AG09319 (cell line): ENCODE data around the gene ARHGEF4.

Source experiments
- DNase-seq: peaks from one replicate; pipeline ENCODE4 v3.0.0-alpha.2; 2010; ENCODE audit warnings: low read depth; ENCODE audit errors: extremely low read depth
- TF ChIP-seq, protein P1 (sequence below): IDR thresholded peaks from 2 replicates; pipeline ENCODE4 v1.5.1; 2011; ENCODE audit warnings: low read depth, mild to moderate bottlenecking, inconsistent platforms, low read length, moderate library complexity

ARHGEF4 gene

DNA sequence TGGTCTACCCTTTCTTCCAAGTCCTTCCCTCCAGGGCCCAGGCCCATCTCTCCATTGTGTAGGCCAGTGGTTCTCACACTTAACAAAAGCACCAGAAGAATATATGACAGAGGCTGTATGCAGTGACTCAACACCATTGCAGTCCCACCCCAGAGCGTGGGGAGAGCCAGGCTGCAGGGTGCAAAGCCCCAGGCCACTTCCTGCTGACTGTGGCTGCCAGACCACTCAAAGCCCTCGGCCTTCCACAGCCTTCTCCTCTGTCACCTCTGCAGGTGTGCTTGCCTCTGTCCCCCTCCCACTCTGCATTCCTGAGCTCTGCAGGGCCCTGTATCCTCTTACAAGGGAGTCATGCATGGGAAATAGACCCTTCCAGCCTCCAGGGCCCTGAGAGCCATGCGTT lies 40.4 kb upstream of the ARHGEF4 start:
- TF ChIP-seq, protein P1, sequence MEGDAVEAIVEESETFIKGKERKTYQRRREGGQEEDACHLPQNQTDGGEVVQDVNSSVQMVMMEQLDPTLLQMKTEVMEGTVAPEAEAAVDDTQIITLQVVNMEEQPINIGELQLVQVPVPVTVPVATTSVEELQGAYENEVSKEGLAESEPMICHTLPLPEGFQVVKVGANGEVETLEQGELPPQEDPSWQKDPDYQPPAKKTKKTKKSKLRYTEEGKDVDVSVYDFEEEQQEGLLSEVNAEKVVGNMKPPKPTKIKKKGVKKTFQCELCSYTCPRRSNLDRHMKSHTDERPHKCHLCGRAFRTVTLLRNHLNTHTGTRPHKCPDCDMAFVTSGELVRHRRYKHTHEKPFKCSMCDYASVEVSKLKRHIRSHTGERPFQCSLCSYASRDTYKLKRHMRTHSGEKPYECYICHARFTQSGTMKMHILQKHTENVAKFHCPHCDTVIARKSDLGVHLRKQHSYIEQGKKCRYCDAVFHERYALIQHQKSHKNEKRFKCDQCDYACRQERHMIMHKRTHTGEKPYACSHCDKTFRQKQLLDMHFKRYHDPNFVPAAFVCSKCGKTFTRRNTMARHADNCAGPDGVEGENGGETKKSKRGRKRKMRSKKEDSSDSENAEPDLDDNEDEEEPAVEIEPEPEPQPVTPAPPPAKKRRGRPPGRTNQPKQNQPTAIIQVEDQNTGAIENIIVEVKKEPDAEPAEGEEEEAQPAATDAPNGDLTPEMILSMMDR = no peak
- DNase-seq = no peak

DNA sequence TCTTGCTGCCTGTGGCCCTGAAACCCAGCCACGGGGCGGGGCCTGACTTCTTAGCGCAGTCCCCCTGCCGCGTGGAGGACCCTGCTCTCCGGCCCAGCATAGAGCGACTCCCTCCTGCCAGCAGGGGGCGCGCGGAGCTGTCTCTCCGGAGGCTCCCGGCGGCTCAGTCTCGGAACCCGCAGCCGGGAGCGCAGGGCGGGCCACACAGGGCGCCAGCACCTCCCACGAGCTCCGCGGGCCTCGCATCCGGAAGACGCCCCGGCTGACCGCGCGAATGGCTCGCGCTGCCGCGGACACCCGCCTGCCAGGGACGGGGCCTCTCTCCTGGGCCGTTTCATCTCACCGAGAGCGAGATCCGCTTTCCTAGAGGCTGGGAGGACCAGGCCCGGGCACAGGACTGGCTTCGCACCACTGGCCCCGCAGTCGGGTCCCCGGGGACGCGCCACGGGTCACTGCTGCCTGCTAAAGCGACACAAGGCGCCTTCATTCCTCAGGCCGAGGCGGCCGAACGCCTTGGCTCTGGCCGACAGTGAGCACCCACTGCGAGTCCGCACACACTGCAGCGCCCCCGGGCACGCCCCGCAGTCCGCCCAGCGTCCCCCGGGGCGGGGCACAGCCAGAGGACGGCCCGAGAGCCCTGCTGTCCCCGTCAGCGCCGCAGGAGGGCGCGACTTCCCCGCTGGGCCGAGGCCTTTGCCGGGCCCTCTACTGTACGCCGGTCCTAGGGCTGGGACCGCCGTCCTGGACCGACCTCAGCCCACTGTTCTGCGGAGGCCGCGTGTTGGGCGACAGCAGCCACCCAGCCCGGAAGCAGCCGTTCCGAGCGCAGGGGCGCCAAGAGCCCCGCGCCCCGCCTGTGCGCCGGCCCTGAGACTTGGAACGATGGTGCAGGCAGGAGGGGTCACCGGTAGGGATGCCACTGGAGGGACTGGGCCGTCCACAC lies 39.0 kb upstream of the ARHGEF4 start:
- TF ChIP-seq, protein P1 = peak; percentile 86
- peak; percentile 69 for DNase-seq

DNA sequence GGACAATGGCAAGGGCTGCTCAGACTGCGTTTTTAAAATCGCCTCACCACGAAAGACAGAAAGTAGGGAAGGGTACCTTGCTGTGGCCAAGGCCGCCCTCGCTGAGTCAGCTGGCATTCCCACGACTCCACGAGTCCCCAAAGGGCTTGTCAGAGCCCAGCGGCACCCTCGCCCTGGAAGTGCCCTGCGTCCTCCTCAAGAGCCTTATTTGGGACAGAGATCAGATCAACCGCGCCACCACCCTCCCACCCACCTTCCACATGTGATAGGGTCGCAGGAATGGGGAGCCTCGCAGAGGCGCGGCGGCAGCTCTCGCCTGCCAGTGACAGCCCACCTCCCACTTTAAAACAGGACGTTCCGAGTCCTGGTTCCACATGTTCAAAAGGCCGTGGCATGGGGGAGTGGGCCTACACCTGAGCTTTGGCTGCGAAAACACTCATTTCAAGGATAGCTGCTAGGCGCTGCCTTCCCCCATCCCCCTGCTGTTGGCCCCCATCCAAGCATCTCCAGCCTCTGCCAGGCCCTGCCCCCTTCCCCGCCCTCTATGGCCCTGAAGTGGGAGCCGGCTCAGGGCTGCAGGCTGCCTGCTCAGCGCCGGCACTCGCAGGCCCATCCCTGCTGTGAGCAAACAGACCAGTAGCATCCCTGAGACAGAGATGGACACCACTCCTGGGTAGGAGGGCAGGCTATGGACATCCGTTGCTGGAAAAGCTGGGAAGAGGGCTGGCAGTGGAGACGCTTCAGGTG lies 38.1 kb upstream of the ARHGEF4 start:
- DNase-seq = no peak
- TF ChIP-seq, protein P1 = no peak

DNA sequence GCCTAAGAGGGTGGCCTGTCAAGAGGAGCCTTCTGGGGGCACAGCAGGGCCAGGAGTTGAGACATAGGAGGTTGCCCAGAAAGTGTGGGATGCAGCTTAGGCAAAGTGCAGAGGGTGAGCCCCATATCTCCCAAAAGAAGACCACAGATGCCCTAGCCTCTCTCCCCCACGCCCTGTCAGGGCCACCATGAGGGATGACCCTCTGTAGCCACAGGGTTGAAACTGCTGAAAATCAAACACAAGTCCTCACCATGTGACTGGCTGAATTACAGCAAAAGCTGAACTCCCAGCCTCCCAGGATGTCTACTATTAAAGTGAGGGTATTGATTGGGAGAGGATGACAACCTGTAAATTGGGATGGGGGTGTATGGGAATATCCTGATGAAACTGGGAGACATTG lies 37.4 kb upstream of the ARHGEF4 start:
- DNase-seq = no peak
- TF ChIP-seq, protein P1 = no peak

DNA sequence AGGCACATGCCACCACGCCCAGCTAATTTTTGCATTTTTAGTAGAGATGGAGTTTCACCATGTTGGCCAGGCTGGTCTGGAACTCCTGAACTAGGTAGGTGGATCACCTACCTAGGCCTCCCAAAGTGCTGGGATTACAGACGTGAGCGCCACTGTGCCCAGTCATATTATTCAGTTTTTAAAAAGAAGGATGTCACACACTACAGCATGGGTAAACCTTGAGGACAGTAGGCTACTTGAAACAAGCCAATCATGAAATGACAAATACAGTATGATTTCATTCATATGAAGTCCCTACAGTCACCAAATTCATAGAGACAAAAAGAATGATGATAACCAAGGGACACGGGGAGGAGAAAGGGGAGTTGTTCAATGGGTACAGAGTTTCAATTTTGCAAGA lies 31.1 kb upstream of the ARHGEF4 start:
- TF ChIP-seq, protein P1 = no peak
- no peak for DNase-seq

DNA sequence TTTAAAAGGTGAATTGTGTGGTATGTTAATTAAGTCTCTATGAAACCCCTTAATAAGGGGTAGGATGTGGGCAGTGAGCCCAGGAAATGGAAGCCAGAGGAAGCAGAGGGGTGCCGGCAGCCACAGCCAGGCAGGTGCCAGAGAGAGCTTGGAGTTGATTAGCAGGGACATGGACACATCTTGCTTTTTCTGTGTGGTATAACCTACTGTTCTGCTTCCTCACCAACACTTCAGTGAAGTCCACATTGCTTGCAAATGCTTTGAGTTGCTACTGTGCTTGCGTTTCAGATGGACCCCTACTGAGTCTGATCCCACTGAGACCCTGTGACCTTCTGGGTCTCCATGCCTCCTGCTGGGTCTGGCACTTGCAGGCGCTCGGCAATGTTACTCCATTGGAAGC lies 30.3 kb upstream of the ARHGEF4 start:
- TF ChIP-seq, protein P1 = no peak
- DNase-seq = no peak
